Measurements from ENCODE around the gene OTOF. TPM values are rescaled to one million over a fixed set of nuclear protein-coding genes. Genes with fewer than 3 reads are reported as not detected.

OTOF gene
- total RNA-seq, 1 experiment from 2014 or later: not detected

- DNase-seq: no peak
- no peak overlapping the region for H3K4me3 ChIP-seq
- H3K9me3 ChIP-seq: no peaks in the 10 kb centered on the region
- no peaks in the 10 kb centered on the region for H3K36me3 ChIP-seq
- no peaks in the 10 kb centered on the region; the same call in 1 of the 2 replicates for H3K27me3 ChIP-seq
Observed at GRCh38 chr2:26450031-26450635, 27.8 kb downstream of the OTOF start.

GRCh38 chr2:26449278-26450030 is 28.5 kb downstream of the OTOF start:
- DNase-seq: no peak
- H3K4me3 ChIP-seq: no peak overlapping the region
- H3K36me3 ChIP-seq: no peaks in the 10 kb centered on the region
- H3K9me3 ChIP-seq: no peaks in the 10 kb centered on the region
- H3K27me3 ChIP-seq: no peaks in the 10 kb centered on the region; the same call in 1 of the 2 replicates

- Histone ChIP-seq H3K27me3 (no peaks in the 10 kb centered on the region; the same call in 1 of the 2 replicates), H3K9me3 (no peaks in the 10 kb centered on the region), H3K36me3 (no peaks in the 10 kb centered on the region), H3K4me3 (no peak overlapping the region)
- DNase-seq: no peak
Observed at GRCh38 chr2:26448651-26449050, 29.3 kb downstream of the OTOF start.

- Histone ChIP-seq H3K27me3 (no peaks in the 10 kb centered on the region), H3K4me3 (no peak overlapping the region), H3K9me3 (no peaks in the 10 kb centered on the region), H3K36me3 (no peaks in the 10 kb centered on the region)
- no peak for DNase-seq
Observed at GRCh38 chr2:26444236-26444635, 33.7 kb downstream of the OTOF start.

- Histone ChIP-seq H3K4me3 (no peak overlapping the region), H3K36me3 (no peaks in the 10 kb centered on the region), H3K27me3 (no peaks in the 10 kb centered on the region), H3K9me3 (no peaks in the 10 kb centered on the region)
- no peak for DNase-seq
Observed at GRCh38 chr2:26442707-26443106, 35.2 kb downstream of the OTOF start.

GRCh38 chr2:26442301-26442700 is 35.6 kb downstream of the OTOF start:
- no peaks in the 10 kb centered on the region for H3K9me3 ChIP-seq
- DNase-seq: no peak

GRCh38 chr2:26438926-26439325 is 39.0 kb downstream of the OTOF start:
- no peak for DNase-seq
- Histone ChIP-seq H3K9me3 (no peaks in the 10 kb centered on the region), H3K4me3 (no peak overlapping the region), H3K27me3 (no peaks in the 10 kb centered on the region), H3K36me3 (no peaks in the 10 kb centered on the region)

More at GRCh38 chr2:26442301-26442700, 35.6 kb downstream of the OTOF start:
- H3K27me3 ChIP-seq: no peaks in the 10 kb centered on the region
- no peak overlapping the region for H3K4me3 ChIP-seq
- no peaks in the 10 kb centered on the region for H3K36me3 ChIP-seq

GRCh38 chr2:26438526-26438925 is 39.4 kb downstream of the OTOF start:
- DNase-seq: no peak
- no peaks in the 10 kb centered on the region for H3K27me3 ChIP-seq
- H3K36me3 ChIP-seq: no peaks in the 10 kb centered on the region
- H3K9me3 ChIP-seq: no peaks in the 10 kb centered on the region
- no peak overlapping the region for H3K4me3 ChIP-seq

GRCh38 chr2:26435106-26435505 is 42.8 kb downstream of the OTOF start:
- Histone ChIP-seq H3K27me3 (no peaks in the 10 kb centered on the region), H3K36me3 (no peaks in the 10 kb centered on the region), H3K4me3 (no peak overlapping the region), H3K9me3 (no peaks in the 10 kb centered on the region)
- no peak for DNase-seq

- Histone ChIP-seq H3K27me3 (no peaks in the 10 kb centered on the region), H3K9me3 (no peaks in the 10 kb centered on the region), H3K4me3 (no peak overlapping the region), H3K36me3 (no peaks in the 10 kb centered on the region)
- no peak for DNase-seq
Observed at GRCh38 chr2:26432859-26433258, 45.1 kb downstream of the OTOF start.

GRCh38 chr2:26432363-26432762 is 45.6 kb downstream of the OTOF start:
- no peaks in the 10 kb centered on the region for H3K9me3 ChIP-seq
- DNase-seq: no peak
- no peaks in the 10 kb centered on the region for H3K36me3 ChIP-seq
- no peaks in the 10 kb centered on the region for H3K27me3 ChIP-seq
- no peak overlapping the region for H3K4me3 ChIP-seq

GRCh38 chr2:26430826-26431225 is 47.1 kb downstream of the OTOF start:
- Histone ChIP-seq H3K36me3 (no peaks in the 10 kb centered on the region), H3K27me3 (no peaks in the 10 kb centered on the region), H3K4me3 (no peak overlapping the region), H3K9me3 (no peaks in the 10 kb centered on the region)
- no peak for DNase-seq

GRCh38 chr2:26429779-26430578 is 47.9 kb downstream of the OTOF start:
- peak; percentile 12 for DNase-seq
- Histone ChIP-seq H3K9me3 (no peaks in the 10 kb centered on the region), H3K27me3 (no peaks in the 10 kb centered on the region), H3K36me3 (no peaks in the 10 kb centered on the region), H3K4me3 (no peak overlapping the region)

GRCh38 chr2:26428846-26429245 is 49.1 kb downstream of the OTOF start:
- H3K4me3 ChIP-seq: no peak overlapping the region
- H3K36me3 ChIP-seq: no peaks in the 10 kb centered on the region
- no peaks in the 10 kb centered on the region for H3K9me3 ChIP-seq
- no peak for DNase-seq
- H3K27me3 ChIP-seq: no peaks in the 10 kb centered on the region

GRCh38 chr2:26424221-26424620 is 53.7 kb downstream of the OTOF start:
- DNase-seq: no peak

GRCh38 chr2:26423750-26424149 is 54.2 kb downstream of the OTOF start:
- Histone ChIP-seq H3K27me3 (no peaks in the 10 kb centered on the region; the same call in 1 of the 2 replicates), H3K9me3 (no peaks in the 10 kb centered on the region), H3K4me3 (no peak overlapping the region), H3K36me3 (no peaks in the 10 kb centered on the region)
- DNase-seq: no peak

More at GRCh38 chr2:26424221-26424620, 53.7 kb downstream of the OTOF start:
- Histone ChIP-seq H3K9me3 (no peaks in the 10 kb centered on the region), H3K36me3 (no peaks in the 10 kb centered on the region), H3K4me3 (no peak overlapping the region), H3K27me3 (no peaks in the 10 kb centered on the region; the same call in 1 of the 2 replicates)

GRCh38 chr2:26422947-26423629 is 54.8 kb downstream of the OTOF start:
- H3K4me3 ChIP-seq: no peak overlapping the region
- no peaks in the 10 kb centered on the region for H3K9me3 ChIP-seq
- DNase-seq: no peak
- H3K27me3 ChIP-seq: no peaks in the 10 kb centered on the region; the same call in 1 of the 2 replicates
- H3K36me3 ChIP-seq: no peaks in the 10 kb centered on the region

All from MG63 (cell line).